Progenitor cell of endocrine pancreas (in vitro differentiated cells): Measurements from ENCODE around the gene FOCAD. TPM values are rescaled to one million over a fixed set of nuclear protein-coding genes. Genes with fewer than 3 reads are reported as not detected.

ENCODE experiments used
- DNase-seq: peaks from one replicate; pipeline ENCODE4 v3.0.0; 2021; ENCODE audit warnings: low spot score; ENCODE audit not compliant: unreplicated experiment
- H3K27ac Mint-ChIP-seq: 2 replicates; pipeline ENCODE4 v1.8.0; 2021; ENCODE audit warnings: mild to moderate bottlenecking, moderate library complexity, mixed read lengths
- H3K27me3 Mint-ChIP-seq: 2 replicates; pipeline ENCODE4 v1.8.0; 2021; ENCODE audit warnings: mixed read lengths
- H3K36me3 Mint-ChIP-seq: 2 replicates; pipeline ENCODE4 v1.8.0; 2022; ENCODE audit warnings: mixed read lengths; ENCODE audit not compliant: insufficient read depth
- H3K4me1 Mint-ChIP-seq: 2 replicates; pipeline ENCODE4 v1.8.0; 2021; ENCODE audit warnings: low read depth, mixed read lengths
- H3K4me3 Mint-ChIP-seq: 2 replicates; pipeline ENCODE4 v1.8.0; 2021; ENCODE audit warnings: low read depth, mild to moderate bottlenecking, moderate library complexity, mixed read lengths
- H3K9me3 Mint-ChIP-seq: 2 replicates; pipeline ENCODE4 v1.8.0; 2021; ENCODE audit warnings: low read depth, mixed read lengths
- CTCF ChIP-seq: fragments of 200-600 bp; sonication (generic); IDR thresholded peaks from one replicate; pipeline ENCODE4 v1.5.0; 2021; ENCODE audit warnings: antibody characterized with exemption, mild to moderate bottlenecking; ENCODE audit not compliant: unreplicated experiment
- total RNA-seq: library from RNA; stranded (reverse); gene quantifications from 2 replicates; pipeline ENCODE4 v1.2.1, GENCODE V29; 2021

Gene FOCAD
- total RNA-seq, 1 donor from 2014 or later = 68.2 TPM

GRCh38 chr9:20742833-20743232, 58.8 kb downstream of the FOCAD start:
- peaks cover 12% of the 10 kb centered on the region for H3K36me3 Mint-ChIP-seq
- H3K27ac Mint-ChIP-seq = no peak overlapping the region
- no peak for DNase-seq
- H3K4me3 Mint-ChIP-seq = no peak overlapping the region
- no peaks in the 10 kb centered on the region for H3K27me3 Mint-ChIP-seq
- H3K9me3 Mint-ChIP-seq = no peaks in the 10 kb centered on the region
- TF ChIP-seq CTCF = no peak
- H3K4me1 Mint-ChIP-seq = peaks cover 18% of the 10 kb centered on the region

- Mint-ChIP-seq H3K4me1 (peaks cover 20% of the 10 kb centered on the region), H3K4me3 (no peak overlapping the region), H3K27me3 (no peaks in the 10 kb centered on the region), H3K9me3 (no peaks in the 10 kb centered on the region), H3K36me3 (peaks cover 6% of the 10 kb centered on the region), H3K27ac (no peak overlapping the region)
- no peak for TF ChIP-seq CTCF
- DNase-seq = no peak
Observed at GRCh38 chr9:20744036-20744630, 60.1 kb downstream of the FOCAD start.

- Mint-ChIP-seq H3K36me3 (peaks cover 4% of the 10 kb centered on the region), H3K27me3 (no peaks in the 10 kb centered on the region), H3K27ac (no peak overlapping the region), H3K9me3 (no peaks in the 10 kb centered on the region), H3K4me1 (peaks cover 28% of the 10 kb centered on the region), H3K4me3 (no peak overlapping the region)
- TF ChIP-seq CTCF = no peak
- no peak for DNase-seq
Observed at GRCh38 chr9:20746967-20747366, 62.9 kb downstream of the FOCAD start.

GRCh38 chr9:20749496-20750198, 65.6 kb downstream of the FOCAD start:
- Mint-ChIP-seq H3K4me1 (peaks cover 25% of the 10 kb centered on the region), H3K27ac (peak overlapping the region; percentile 50), H3K9me3 (no peaks in the 10 kb centered on the region), H3K4me3 (no peak overlapping the region), H3K27me3 (no peaks in the 10 kb centered on the region), H3K36me3 (peaks cover 1% of the 10 kb centered on the region)
- DNase-seq = no peak
- TF ChIP-seq CTCF = no peak

- no peak overlapping the region for H3K27ac Mint-ChIP-seq
- no peaks in the 10 kb centered on the region for H3K9me3 Mint-ChIP-seq
- no peak for DNase-seq
- TF ChIP-seq CTCF = no peak
- no peaks in the 10 kb centered on the region for H3K27me3 Mint-ChIP-seq
- H3K36me3 Mint-ChIP-seq = peaks cover 15% of the 10 kb centered on the region
- H3K4me1 Mint-ChIP-seq = peaks cover 12% of the 10 kb centered on the region
- H3K4me3 Mint-ChIP-seq = no peak overlapping the region
Observed at GRCh38 chr9:20753761-20754160, 69.7 kb downstream of the FOCAD start.
